MM.1S (cell line): ENCODE results near the gene KIRREL1.

ENCODE experiments used
- DNase-seq: peaks from one replicate; pipeline ENCODE4 v3.0.0-alpha.2; 2015
- H2AFZ ChIP-seq: fragments of 300-600 bp; sonication (generic); 2 replicates; pipeline ENCODE4 v1.6.0; 2016; ENCODE audit warnings: antibody characterized with exemption, low read length
- H3F3A ChIP-seq: fragments of 300-600 bp; sonication (generic); 2 replicates; pipeline ENCODE4 v1.6.1; 2016; ENCODE audit warnings: mild to moderate bottlenecking, antibody characterized with exemption, low read length, moderate library complexity, mixed read lengths; ENCODE audit not compliant: insufficient read depth
- H3K27ac ChIP-seq: fragments of 300-600 bp; sonication (generic); 2 replicates; pipeline ENCODE4 v1.5.1; 2016; ENCODE audit warnings: mild to moderate bottlenecking, low read length
- H3K27me3 ChIP-seq: fragments of 300-600 bp; sonication (generic); replicated peaks from 2 replicates; pipeline ENCODE4 v1.6.0; 2016; ENCODE audit warnings: low read length; ENCODE audit not compliant: insufficient read depth
- H3K36me3 ChIP-seq: fragments of 300-600 bp; sonication (generic); replicated peaks from 2 replicates; pipeline ENCODE4 v1.6.1; 2016; ENCODE audit warnings: mild to moderate bottlenecking, low read length, mixed read lengths; ENCODE audit not compliant: insufficient read depth
- H3K4me1 ChIP-seq: fragments of 300-600 bp; sonication (generic); 2 replicates; pipeline ENCODE4 v1.6.1; 2016; ENCODE audit warnings: low read length, mixed read lengths
- H3K4me2 ChIP-seq: fragments of 300-600 bp; sonication (generic); 2 replicates; pipeline ENCODE4 v1.6.0; 2016; ENCODE audit warnings: low read depth, low read length
- H3K4me3 ChIP-seq: fragments of 300-600 bp; sonication (generic); 2 replicates; pipeline ENCODE4 v1.5.1; 2016; ENCODE audit warnings: low read length, mixed read lengths
- H3K79me2 ChIP-seq: fragments of 300-600 bp; sonication (generic); 2 replicates; pipeline ENCODE4 v1.6.1; 2016; ENCODE audit warnings: mixed run types, low read length, mixed read lengths
- H3K9ac ChIP-seq: fragments of 300-600 bp; sonication (generic); 2 replicates; pipeline ENCODE4 v1.6.1; 2016; ENCODE audit warnings: low read length, mixed read lengths
- H3K9me2 ChIP-seq: fragments of 300-600 bp; sonication (generic); replicated peaks from 2 replicates; pipeline ENCODE4 v1.6.1; 2016; ENCODE audit warnings: mild to moderate bottlenecking, low read length, mixed read lengths; ENCODE audit not compliant: insufficient read depth
- H3K9me3 ChIP-seq: fragments of 300-600 bp; sonication (generic); replicated peaks from 2 replicates; pipeline ENCODE4 v1.6.1; 2016; ENCODE audit warnings: mild to moderate bottlenecking, low read length, mixed read lengths; ENCODE audit not compliant: insufficient read depth
- H4K20me1 ChIP-seq: fragments of 300-600 bp; sonication (generic); 2 replicates; pipeline ENCODE4 v1.6.1; 2016; ENCODE audit warnings: mild to moderate bottlenecking, low read length, moderate library complexity, mixed read lengths; ENCODE audit not compliant: insufficient read depth
- CTCF ChIP-seq: fragments of 300-600 bp; sonication (generic); IDR thresholded peaks from 2 replicates; pipeline ENCODE4 v1.5.1; 2016; ENCODE audit warnings: antibody characterized with exemption, low read length, mixed read lengths
- EZH2 ChIP-seq: fragments of 300-600 bp; sonication (generic); optimal IDR thresholded peaks from 2 replicates; pipeline ENCODE3; 2017; ENCODE audit warnings: low read depth, mild to moderate bottlenecking, antibody characterized with exemption, low read length, mixed read lengths
- EZH2phosphoT487 ChIP-seq: fragments of 300-600 bp; sonication (generic); IDR thresholded peaks from 2 replicates; pipeline ENCODE4 v1.6.1; 2018; ENCODE audit warnings: antibody characterized with exemption, low read length

The KIRREL1 gene

DNA sequence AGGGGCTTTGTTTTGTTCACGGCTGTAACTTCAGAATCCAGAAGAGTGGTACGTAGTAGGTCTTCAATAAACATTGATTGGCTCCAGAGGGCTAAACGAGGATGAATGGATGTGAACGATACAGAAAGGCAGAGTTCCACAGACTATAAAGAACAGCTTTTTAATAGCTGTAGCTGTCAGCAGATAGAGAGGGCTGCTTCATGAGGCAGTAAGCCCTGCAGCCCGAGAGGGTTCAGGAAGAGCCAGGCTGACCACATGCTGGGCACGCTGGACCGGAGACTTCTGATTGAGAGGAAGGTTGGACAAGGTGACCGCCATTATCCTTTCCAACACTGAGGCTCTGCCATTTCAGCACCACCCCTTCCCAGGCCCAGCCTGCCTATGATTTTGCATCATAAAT is 45.3 kb downstream of the KIRREL1 start:
- Histone ChIP-seq H3K4me1 (no peaks in the 10 kb centered on the region), H2AFZ (no peak overlapping the region), H3K4me3 (no peak overlapping the region), H3K27ac (no peak overlapping the region), H3K79me2 (no peaks in the 10 kb centered on the region), H3K4me2 (no peak overlapping the region), H3K9ac (no peak overlapping the region), H3K36me3 (no peaks in the 10 kb centered on the region), H3K27me3 (no peaks in the 10 kb centered on the region), H3K9me3 (no peaks in the 10 kb centered on the region), H4K20me1 (no peaks in the 10 kb centered on the region), H3F3A (no peaks in the 10 kb centered on the region), H3K9me2 (no peaks in the 10 kb centered on the region)
- no peak for TF ChIP-seq EZH2
- no peak for TF ChIP-seq CTCF
- no peak for TF ChIP-seq EZH2phosphoT487
- no peak for DNase-seq

GRCh38 chr1:158039380-158039779 is 45.9 kb downstream of the KIRREL1 start:
- Histone ChIP-seq H3K27ac (no peak overlapping the region), H3K4me2 (no peak overlapping the region), H2AFZ (no peak overlapping the region), H3K4me1 (no peaks in the 10 kb centered on the region), H3F3A (no peaks in the 10 kb centered on the region), H4K20me1 (no peaks in the 10 kb centered on the region), H3K9ac (no peak overlapping the region), H3K27me3 (no peaks in the 10 kb centered on the region), H3K79me2 (no peaks in the 10 kb centered on the region), H3K9me2 (no peaks in the 10 kb centered on the region), H3K9me3 (no peaks in the 10 kb centered on the region), H3K4me3 (no peak overlapping the region), H3K36me3 (no peaks in the 10 kb centered on the region)
- no peak for TF ChIP-seq EZH2
- no peak for TF ChIP-seq EZH2phosphoT487
- no peak for TF ChIP-seq CTCF
- no peak for DNase-seq

- H3K27ac ChIP-seq, result no peak overlapping the region
Observed at GRCh38 chr1:158040323-158040722, 46.9 kb downstream of the KIRREL1 start.

More at GRCh38 chr1:158040323-158040722, 46.9 kb downstream of the KIRREL1 start:
- no peaks in the 10 kb centered on the region for H3K9me2 ChIP-seq
- DNase-seq, result no peak
- H3K9ac ChIP-seq, result no peak overlapping the region
- H3K4me1 ChIP-seq, result no peaks in the 10 kb centered on the region
- H3K79me2 ChIP-seq, result no peaks in the 10 kb centered on the region
- no peaks in the 10 kb centered on the region for H3K9me3 ChIP-seq
- no peak overlapping the region for H3K4me3 ChIP-seq
- no peaks in the 10 kb centered on the region for H3F3A ChIP-seq
- no peaks in the 10 kb centered on the region for H3K36me3 ChIP-seq
- TF ChIP-seq CTCF (no peak), EZH2 (no peak), EZH2phosphoT487 (no peak)
- no peak overlapping the region for H2AFZ ChIP-seq
- H3K27me3 ChIP-seq, result no peaks in the 10 kb centered on the region
- H3K4me2 ChIP-seq, result no peak overlapping the region
- H4K20me1 ChIP-seq, result no peaks in the 10 kb centered on the region
